ENCODE measurements around the gene USP11. TPM values are rescaled to one million over a fixed set of nuclear protein-coding genes. Genes with fewer than 3 reads are reported as not detected.

Gene USP11
- total RNA-seq, 1 donor from 2014 or later: 89.2 TPM

DNA sequence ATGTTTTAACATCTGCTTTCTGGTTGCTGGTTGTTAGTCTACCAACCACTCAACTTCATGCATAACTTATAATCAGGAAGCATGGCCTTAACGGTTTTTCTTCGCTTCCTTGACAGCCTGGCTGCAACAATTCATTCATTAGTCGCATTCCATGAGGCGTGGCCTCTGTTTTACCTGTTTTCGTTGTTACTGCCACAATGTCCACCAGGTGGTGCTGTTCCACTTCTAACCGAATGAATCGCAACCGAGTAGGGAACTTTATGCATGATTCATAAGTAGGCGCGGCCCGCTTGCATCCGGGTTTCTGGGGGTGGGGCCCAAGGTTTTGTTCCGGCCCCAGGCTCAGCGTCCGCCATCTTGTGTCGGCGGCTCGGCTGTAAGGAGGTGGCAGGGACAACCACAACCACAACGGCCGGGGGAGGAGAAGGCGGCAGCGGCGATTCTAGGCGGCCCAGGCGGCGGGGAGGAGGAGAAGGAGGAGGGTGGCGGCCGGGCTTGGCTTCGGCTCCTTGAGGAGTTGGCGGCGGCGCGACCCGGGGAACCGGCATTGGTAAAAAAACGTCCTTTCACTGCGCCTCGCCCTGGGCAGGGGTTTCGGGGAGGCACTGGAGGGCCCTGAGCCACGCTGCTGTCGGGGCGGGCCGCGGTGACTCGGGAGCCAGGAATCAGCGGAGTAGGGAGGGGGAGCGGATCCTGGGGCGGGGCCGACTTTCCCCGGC, 39.2 kb upstream of the USP11 start, which contains the start of gene UBA1:
UBA1 (plus strand) TSS at position 355 of the 719 bp plus-strand sequence. CDS start 4,974 bp downstream, outside the sequence.
- ATAC-seq (ENCODE audit: low read depth) (peak; percentile 71), DNase-seq (peak; percentile 72)
- TF ChIP-seq, protein P1, sequence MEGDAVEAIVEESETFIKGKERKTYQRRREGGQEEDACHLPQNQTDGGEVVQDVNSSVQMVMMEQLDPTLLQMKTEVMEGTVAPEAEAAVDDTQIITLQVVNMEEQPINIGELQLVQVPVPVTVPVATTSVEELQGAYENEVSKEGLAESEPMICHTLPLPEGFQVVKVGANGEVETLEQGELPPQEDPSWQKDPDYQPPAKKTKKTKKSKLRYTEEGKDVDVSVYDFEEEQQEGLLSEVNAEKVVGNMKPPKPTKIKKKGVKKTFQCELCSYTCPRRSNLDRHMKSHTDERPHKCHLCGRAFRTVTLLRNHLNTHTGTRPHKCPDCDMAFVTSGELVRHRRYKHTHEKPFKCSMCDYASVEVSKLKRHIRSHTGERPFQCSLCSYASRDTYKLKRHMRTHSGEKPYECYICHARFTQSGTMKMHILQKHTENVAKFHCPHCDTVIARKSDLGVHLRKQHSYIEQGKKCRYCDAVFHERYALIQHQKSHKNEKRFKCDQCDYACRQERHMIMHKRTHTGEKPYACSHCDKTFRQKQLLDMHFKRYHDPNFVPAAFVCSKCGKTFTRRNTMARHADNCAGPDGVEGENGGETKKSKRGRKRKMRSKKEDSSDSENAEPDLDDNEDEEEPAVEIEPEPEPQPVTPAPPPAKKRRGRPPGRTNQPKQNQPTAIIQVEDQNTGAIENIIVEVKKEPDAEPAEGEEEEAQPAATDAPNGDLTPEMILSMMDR (IDR thresholded peaks at IDR 0.05): no peak
- Mint-ChIP-seq H3K27ac (peak within 1 kb of the TSS; percentile 96), H3K36me3 (ENCODE audit: low read depth) (peaks cover 22% of the 10 kb centered on the region), H3K9me3 (no peaks in the 10 kb centered on the region), H3K4me3 (peak within 1 kb of the TSS; percentile 95), H3K4me1 (peaks cover 58% of the 10 kb centered on the region), H3K27me3 (no peaks in the 10 kb centered on the region)
- POLR2A ChIA-PET: interaction anchor here (0.7 to 1.3 kb wide), 8 partner anchors 24 to 457 kb away, joined by 3 to 10 read pairs (median 4); partner anchors contain the start of genes NDUFB11 and RBM10
- intact Hi-C loops (cut with micrococcal nuclease): loop anchor here (1.0 to 5.0 kb wide), 10 partner anchors 25 to 559 kb away; partner anchors contain the start of genes CDK16, ELK1, USP11 and UXT
- CTCF ChIA-PET: interaction anchor here (1.0 to 2.9 kb wide), 4 partner anchors 191 to 330 kb away, joined by 3 to 12 read pairs (median 5); no protein-coding TSS in a partner anchor

DNA sequence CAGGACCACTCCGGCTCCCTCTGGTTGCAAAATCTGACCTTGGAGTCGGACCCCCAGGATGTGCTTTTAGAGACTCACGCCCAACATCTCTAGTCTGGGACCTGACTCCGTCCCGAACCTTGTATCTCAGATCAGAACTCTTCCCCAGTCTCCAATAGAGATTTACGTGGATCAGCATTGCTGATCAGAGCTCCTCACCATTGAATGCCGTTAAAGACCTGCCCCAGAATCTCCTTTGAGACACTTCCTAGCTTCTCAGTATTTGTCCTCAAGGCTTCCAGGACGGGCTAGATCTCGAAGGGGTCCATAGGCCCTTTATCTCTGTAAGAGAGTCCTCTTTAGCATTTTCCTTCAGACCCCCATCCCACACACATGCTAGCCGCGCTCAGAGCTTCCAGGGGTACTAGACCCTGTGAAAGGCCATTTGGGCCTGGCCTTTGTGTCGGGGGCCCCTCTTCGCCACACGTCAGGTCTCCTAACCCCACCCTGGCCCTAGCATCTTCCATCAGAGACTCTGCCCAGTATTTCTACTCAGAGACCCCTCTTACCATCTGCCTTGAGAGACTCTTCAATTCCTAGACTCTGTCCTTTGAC, 38.5 kb upstream of the USP11 start:
- no peaks in the 10 kb centered on the region for H3K9me3 Mint-ChIP-seq
- TF ChIP-seq, protein P1 (IDR thresholded peaks at IDR 0.05): no peak
- ChIA-PET POLR2A (interaction anchor here (0.7 to 1.4 kb wide), 10 partner anchors 10 to 457 kb away, joined by 3 to 10 read pairs (median 4); partner anchors contain the start of genes NDUFB11, RBM10 and USP11), CTCF (interaction anchor here (1.0 to 2.9 kb wide), 2 partner anchors 190 to 329 kb away, joined by 6 to 12 read pairs; no protein-coding TSS in a partner anchor)
- H3K36me3 Mint-ChIP-seq (ENCODE audit: low read depth): peaks cover 27% of the 10 kb centered on the region
- no peaks in the 10 kb centered on the region for H3K27me3 Mint-ChIP-seq
- peak overlapping the region; percentile 95 for H3K4me3 Mint-ChIP-seq
- peak overlapping the region; percentile 96 for H3K27ac Mint-ChIP-seq
- intact Hi-C loops (cut with micrococcal nuclease): loop anchor here (5.0 kb wide), 2 partner anchors 443 to 558 kb away; no protein-coding TSS in a partner anchor
- DNase-seq: no peak
- H3K4me1 Mint-ChIP-seq: peaks cover 58% of the 10 kb centered on the region
- no peak for ATAC-seq (ENCODE audit: low read depth)

DNA sequence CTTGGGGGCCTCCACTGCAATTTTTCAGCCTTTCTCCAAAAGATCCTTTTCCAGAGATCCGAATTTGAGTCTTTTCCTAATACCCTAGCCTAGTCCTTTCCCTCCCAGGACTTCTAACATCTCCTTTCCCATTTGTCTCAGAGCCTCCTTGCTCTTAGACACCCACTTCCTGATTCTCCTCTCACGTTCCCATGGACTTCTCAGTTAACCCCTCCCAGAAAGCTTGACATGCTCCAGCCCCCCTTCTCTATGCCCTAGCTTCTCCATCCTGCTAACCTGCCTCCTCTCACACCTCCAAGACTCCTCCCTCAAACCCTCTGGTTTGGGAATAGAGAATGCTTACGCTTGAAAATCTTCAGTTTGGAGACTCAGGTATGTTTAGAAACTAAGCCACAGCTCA, 36.7 kb upstream of the USP11 start:
- Mint-ChIP-seq H3K4me1 (peaks cover 50% of the 10 kb centered on the region), H3K27ac (no peak overlapping the region), H3K36me3 (ENCODE audit: low read depth) (peaks cover 40% of the 10 kb centered on the region), H3K4me3 (peak overlapping the region; percentile 62), H3K9me3 (no peaks in the 10 kb centered on the region), H3K27me3 (no peaks in the 10 kb centered on the region)
- intact Hi-C loops (cut with micrococcal nuclease): no loop called here
- ChIA-PET CTCF (interaction anchor here (1.0 to 2.9 kb wide), 2 partner anchors 22 to 188 kb away, joined by 3 to 12 read pairs; no protein-coding TSS in a partner anchor), POLR2A (no interaction called here)
- ATAC-seq (ENCODE audit: low read depth) (no peak), DNase-seq (no peak)
- TF ChIP-seq, protein P1 (IDR thresholded peaks at IDR 0.05): no peak

DNA sequence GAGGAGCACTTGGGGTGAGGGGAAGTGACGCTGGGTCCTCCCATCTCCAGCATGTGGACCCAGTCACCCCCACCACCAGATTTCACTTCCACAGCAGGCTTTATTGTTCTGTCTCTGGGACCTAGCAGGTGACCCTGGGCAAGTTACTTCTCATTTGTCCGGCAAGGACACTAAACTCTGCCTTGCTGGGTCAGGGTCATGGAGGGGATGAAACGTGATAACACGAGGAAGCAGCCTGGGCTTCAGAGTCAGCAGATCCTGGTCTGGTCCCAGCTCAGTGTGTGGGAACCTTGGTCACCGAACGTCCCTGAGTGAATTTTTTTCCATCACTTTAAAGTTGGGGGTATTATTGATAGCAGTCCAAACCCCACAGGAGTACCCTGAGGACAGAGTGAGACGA, 35.3 kb upstream of the USP11 start:
- Mint-ChIP-seq H3K4me3 (no peak overlapping the region), H3K27me3 (no peaks in the 10 kb centered on the region), H3K27ac (no peak overlapping the region), H3K36me3 (ENCODE audit: low read depth) (peaks cover 54% of the 10 kb centered on the region), H3K9me3 (no peaks in the 10 kb centered on the region), H3K4me1 (peaks cover 43% of the 10 kb centered on the region)
- no peak for ATAC-seq (ENCODE audit: low read depth)
- TF ChIP-seq, protein P1 (IDR thresholded peaks at IDR 0.05): no peak
- DNase-seq: no peak
- CTCF ChIA-PET: no interaction called here
- intact Hi-C loops (cut with micrococcal nuclease): no loop called here
- POLR2A ChIA-PET: no interaction called here

Data from activated B cell treated with CpG ODN at 0.5 μM for 24 hours (primary cell).